IPS DF 19.7 (cell line): ENCODE results near the gene ACAD11.
"Not testable (repeated sequence)": the region's sequence is repeated elsewhere in the genome, so short reads cannot be mapped to it uniquely, and the experiment has no call there.

ENCODE experiments used
- DNase-seq: peaks from one replicate; pipeline ENCODE4 v3.0.0-alpha.2; 2013; ENCODE audit warnings: low read depth, low spot score

ACAD11 gene

DNA sequence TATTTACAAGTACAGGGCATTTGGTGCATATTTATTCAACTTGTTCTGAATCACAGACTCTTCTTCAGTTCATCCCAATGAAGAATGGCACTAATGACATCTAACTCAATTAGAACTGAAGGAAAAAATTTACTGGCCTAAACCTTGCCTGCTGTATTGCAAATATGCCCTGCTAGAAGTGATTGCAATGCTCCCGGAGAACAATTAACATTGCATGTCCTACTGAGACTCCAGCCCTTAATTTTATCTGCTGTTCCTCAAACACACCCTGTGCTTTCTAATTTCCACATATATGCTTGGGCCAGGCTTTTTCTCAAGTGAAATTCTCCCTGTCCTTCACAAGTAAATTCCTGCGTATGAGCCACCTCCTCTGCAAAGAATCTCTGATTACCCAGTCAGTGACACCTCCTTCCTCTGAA, 54.2 kb downstream of the ACAD11 start:
- no peak for DNase-seq

DNA sequence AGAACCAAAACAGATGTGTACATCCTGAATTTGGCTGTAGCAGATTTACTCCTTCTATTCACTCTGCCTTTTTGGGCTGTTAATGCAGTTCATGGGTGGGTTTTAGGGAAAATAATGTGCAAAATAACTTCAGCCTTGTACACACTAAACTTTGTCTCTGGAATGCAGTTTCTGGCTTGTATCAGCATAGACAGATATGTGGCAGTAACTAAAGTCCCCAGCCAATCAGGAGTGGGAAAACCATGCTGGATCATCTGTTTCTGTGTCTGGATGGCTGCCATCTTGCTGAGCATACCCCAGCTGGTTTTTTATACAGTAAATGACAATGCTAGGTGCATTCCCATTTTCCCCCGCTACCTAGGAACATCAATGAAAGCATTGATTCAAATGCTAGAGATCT, 59.0 kb downstream of the ACAD11 start:
- DNase-seq: not testable (repeated sequence)

DNA sequence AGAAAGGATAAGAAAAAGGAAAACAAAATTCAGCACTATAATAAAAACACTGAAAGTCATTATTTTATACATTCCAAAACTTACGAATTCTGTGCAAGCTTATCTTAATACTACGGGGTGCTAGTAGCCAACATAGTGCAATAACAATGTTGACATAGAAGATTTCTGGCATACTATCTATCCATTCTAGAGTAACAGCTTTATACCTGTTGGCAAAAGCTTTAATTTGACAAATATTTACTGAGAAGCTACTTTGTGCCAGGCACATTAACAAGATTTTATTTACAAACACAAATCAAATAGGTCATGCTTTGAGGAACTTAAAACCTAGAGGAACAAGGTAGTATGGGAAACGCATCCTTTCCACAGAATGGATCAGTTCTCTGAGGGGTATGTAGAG, 61.4 kb downstream of the ACAD11 start:
- DNase-seq: no peak

DNA sequence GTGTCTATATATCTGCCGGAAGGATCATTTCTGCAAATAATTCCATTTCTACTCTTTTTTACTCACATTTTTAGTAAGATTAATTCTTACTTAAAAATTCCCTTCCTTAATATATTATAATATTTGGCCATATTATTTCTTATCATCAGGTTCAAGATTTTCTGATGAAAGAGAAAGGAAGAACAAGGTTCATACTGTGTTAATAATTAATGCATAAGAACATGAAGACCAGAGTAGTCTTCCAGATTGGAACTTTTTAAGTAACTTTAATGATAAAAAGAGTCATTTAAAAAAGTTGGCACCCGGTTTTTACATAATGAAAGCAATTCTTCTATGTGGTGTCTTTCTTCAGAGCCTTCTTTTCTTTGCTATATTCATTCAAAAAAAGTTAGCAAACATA, 61.9 kb downstream of the ACAD11 start:
- DNase-seq: no peak

DNA sequence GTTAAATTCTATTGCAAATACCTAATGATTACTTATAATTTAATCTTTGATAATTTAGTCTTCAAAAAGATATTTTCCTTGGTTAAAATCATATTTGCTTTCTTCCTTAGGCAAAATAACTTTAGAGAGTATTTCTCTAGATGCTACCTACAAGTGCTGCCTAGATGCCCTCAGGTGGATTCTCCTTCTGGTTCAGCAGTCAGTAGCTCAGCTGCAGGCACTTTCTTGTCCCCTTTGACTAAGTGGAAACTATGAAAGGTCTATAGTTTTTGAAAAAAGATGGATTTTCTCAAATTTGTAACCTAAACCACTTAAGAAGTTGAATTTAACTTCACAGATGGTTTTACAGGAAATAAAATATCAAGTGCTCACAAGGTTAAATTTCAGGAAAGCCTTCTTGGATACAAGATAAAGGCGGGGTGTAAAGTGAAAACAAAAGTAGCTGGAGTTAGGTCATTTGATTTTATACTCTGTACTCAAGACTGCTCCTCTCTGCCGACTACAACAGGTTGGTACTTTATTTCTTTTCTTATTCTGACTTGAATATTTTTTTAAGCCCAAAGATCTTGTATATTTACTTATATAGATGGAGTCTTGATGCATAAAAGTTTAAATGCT, 62.7 kb downstream of the ACAD11 start, which contains the start of gene ACKR4:
Gene ACKR4 (plus strand): TSS at position 455 of the 618 bp plus-strand sequence. CDS start 3,128 bp downstream, outside the sequence.
- DNase-seq: no peak

DNA sequence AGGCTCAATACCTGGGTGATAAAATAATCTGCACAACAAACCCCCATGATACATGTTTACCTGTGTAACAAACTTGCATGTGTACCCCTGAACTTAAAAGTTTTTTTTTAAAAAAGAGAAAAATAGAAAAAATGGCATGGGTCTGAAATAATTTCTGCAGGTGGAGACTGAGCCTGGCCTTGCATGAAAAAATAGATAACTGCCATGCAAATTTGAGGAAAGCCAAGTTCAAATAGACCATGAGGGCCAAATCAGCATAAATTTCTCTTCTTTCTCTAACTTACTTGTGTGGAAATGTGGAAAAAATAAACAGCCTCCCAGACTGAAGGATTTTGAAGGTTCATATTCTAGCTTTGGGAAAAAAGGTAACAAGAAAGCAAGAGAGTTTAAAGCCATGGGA, 63.3 kb downstream of the ACAD11 start:
- no peak for DNase-seq

DNA sequence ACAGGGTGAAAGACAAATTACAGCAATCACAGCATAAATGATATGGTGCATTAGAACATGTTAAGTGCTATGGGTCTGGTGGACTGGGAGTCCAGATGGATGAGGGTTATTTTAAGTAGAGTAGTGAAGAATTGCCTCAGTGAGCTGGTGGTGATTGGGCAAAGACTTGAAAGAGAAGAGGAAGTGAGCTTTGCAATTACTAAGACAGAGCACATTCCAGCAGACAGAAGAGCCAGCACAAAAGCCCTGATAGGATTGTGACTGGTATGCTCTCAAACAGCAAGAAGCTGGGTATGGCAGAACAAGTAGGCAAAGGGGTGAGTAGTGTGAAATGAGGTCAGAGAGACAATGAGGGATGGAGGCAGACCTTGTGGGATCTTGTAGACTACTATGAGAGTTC, 64.6 kb downstream of the ACAD11 start:
- DNase-seq: no peak

DNA sequence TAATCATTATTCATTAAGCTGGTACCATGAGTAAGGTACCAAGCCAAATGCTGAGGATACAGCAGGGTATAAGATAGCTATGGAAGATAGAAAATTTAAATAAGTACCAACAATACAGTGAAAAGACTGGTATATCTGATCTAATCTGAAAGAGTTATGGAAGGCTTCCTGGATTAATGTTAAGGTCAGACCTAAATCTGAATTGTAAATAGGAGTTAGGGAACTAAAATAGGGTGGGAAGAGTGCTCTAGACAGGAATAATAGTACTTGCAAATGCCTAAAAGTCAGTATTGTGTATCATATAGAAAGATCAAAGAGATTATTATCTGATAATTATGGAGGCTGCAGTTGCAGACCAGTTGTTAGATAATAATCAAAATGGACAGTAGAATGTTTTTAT, 65.1 kb downstream of the ACAD11 start:
- DNase-seq: no peak

DNA sequence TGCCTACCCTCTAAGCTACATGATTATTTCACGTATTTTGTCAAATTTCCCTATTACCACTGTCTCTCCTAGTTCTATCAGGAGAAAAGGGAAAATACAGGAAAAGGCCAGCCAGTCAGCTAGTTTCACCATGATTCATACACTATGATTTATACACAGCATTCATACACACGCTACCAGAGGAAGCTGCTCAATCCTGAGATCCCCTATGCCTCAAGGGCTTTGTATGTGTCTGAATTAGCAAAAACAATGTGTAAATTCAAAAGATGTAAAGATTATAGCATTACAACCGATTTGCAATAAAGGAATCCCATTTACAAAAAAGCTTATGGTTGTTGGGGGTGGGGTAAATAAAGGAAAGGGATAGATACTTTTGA, 65.7 kb downstream of the ACAD11 start:
- DNase-seq: no peak

DNA sequence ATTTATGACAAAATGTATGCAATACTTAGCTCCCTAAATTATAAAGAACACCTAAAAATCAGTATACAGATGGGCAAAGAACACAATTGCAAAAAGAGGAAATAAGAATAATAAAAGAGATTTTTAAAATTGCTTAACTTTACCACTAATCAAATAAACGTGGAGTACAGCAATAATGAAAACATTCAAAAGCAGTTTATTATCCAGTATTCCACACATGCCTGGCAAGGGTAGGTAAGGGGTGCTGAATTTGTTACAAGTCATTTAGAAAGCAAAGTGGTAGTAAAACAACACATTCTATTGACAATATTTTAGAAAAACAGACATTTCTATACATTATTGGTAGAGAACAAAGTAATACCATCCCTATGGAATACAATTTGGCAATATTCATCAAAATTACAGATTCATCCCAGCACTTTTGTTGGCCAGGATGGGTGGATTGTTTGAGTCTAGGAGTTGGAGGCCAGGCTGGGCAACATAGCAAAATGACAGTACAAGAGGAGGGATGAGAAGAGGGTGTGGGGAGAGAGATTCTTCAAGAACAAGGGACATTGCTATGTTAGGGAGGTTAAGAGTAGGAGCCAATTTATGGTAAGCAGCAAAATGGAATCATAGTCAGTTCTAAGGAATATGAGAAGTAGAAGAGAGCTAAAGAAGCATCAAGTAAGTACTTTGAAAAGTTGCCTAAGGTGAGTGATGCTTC, 66.2 kb downstream of the ACAD11 start:
- no peak for DNase-seq

DNA sequence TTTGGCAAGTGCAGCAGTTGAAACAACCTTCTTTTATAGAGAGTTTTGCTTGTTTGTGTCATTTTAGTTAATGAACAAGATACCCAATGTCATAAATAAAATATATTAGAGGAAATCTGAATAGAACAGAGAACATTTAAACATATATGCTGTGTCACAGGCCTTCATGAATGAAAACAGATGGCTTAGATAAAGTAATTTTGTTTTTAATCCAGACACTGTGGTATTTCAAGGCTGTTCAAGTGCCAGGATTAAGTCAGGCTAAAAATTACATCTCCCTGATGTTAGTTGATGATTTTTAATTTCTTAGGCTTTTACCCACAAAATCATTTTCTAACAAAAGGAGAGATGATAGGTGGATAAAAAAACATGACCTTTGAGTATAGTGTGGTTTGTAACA, 67.4 kb downstream of the ACAD11 start:
- DNase-seq: no peak

DNA sequence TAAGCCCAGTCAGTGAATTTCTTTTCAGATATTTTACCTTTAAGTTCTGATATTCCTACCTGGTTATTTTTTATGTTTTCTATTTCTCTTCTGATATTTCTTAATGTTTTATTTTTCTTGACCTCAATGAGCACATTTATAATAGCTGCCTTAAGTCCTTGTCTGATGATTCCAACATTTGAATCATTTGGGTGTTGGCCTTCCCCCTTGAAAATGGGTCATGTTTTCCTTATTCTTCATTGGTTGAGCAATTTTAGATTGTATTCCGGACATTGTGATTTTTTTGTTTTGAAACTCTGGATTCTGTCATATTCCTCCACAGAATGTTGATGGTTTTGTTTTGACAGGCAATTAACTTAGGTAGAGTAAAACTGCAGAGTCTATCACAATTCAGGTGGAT, 72.2 kb downstream of the ACAD11 start:
- DNase-seq: no peak

DNA sequence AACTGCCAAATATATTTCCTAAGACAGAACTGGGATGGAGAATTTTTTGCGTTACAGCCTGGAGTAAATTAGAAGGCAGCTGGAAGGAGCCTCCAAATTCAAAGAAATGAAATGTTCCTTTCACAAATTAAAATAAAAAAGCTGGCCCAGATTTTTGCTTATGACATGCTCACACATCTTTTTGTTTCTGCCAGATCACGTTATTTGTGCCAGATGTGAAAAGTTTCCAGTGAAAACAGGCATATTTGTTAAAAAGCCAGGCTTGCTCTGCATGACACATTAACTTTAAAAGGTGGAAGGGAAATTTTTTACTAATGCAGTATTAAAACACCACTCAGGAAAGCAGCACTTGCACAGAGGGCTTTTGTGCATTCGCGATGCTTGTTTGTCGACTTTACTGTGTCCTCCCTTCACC, 85.8 kb downstream of the ACAD11 start:
- no peak for DNase-seq

DNA sequence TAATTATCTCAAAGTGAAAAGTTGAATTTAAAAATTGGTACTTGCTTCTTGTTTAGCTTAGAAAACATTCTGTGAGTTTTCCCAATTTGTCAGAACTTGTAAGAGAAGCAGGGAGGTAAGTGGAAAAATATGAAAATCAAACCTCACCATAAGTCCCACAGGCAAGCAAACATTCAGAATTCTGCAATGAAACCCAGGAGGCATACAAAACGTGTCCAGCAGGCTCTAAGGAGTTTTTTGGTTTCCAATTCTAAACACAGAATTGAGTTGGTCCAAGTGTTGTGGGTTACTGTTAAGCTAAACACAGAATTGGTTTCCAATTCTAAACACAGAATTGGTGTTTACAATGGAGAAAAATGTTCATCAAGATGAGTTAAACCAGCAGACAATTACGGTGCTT, 89.6 kb downstream of the ACAD11 start:
- no peak for DNase-seq

DNA sequence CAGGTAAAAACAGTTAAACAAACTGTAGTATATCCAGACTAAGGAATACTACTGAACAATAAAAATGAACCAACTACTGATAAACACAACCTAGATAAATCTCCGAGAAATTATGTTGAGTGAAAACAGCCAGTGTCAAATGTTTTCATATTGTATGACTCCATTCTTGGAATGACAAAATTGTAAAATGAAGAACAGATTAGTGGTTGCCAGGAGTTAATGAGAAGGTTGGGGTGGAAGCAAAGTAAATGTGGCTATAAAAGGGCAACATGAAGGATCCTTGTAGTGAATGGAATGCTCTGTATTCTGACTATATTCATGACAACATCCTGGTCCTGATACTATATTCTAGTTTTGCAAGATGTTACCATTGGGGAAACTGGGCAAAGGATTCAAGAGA, 90.0 kb downstream of the ACAD11 start:
- no peak for DNase-seq

DNA sequence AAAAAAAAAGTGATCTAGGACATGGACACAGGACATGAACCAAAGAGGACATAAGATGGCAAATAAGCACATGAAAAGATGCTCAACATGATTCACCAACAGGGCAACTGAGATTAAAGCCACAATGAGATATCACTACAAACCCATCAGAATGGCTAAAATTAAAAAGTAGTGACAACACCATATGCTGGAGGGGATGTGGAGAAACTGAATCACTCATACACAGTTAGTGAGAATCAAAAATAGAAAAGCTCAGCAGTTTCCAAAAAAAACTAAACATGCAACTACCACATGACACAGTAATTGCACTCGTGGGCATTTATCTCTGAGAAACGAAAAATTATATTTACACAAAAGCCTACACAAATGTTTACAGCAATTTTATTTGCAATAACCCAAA, 90.5 kb downstream of the ACAD11 start:
- no peak for DNase-seq

DNA sequence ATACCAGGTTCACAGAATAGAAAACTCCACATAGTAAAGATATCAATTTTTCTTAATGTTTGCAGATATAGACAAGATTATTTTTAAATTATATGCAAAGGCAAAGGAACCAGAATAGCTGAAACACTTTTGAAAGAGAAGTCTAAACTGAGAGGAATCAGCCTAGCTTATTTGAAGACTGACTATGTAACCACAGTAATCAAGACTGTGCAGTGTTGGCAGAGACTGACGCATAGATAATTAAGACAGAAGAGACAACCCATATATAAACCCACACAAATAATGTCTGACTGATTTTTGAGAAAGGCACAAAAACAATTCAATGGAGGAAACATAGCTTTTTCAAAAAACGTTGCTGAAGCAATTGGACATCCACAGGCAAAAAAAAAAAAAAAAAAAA, 91.2 kb downstream of the ACAD11 start:
- no peak for DNase-seq

DNA sequence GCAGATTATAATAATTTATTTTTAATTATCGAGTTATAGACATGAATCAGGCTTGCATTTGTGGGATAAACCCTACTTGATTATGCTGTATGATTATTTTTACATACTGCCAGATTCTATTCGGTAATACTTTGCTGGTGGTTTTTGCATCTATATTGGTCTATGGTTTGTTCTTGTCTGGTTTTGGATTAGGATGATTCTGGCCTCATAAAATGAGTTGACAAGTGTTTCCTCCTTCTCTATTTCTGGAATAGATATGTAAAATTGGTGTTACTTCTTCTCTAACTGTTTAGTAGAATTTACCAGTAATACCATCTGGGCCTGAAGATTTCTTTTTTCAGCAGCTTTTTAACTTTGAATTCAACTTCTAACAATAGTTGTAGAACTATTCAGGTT, 95.5 kb downstream of the ACAD11 start:
- DNase-seq: no peak

DNA sequence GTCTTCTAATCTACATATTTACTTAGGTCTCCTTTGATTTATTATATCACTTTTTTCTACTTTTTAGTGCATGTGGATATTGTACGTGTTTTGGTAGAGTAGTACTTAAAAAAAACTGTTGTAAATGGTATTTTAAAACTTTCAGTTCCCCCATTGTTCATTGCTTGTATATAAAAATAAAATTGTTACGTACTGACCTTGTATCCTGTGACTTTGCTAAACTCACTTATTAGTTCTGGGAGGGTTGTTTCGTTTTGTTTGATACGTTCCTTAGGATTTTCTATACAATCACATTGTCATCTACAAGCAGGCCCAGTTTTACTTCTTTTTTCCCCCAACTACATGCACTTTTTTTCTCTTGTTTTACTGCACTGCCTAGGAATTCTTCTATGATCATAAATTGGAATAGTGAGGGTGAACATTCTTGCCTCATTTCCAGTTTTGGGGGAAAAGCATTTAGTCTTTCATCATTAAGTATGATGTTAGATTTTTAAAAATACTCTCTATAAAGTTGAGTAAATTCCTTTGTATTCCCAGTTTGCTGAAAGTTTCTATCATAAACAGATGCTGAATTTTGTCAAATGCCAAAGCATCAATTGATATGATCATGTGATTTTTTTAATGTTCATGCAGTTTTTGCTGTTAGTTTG, 96.1 kb downstream of the ACAD11 start:
- no peak for DNase-seq

DNA sequence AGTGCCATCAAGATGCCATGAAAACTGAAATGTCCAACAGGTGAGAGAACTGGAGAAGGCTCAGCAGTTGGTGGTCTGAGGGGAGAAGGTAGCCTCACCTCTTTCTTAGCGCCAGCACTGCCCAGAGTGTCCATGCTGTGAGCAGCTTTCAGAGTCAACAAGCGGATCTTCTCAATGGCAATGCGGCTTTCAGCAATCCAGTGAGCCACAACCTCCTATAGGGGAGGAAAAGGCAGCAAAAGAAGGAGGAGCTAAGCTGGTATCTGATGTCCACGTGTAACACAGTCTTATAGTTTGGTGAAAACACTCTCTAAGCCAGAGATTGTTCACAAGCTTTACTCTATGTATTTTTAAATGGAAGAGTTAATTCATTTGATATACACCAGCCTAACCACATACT, 98.6 kb downstream of the ACAD11 start:
- no peak for DNase-seq

DNA sequence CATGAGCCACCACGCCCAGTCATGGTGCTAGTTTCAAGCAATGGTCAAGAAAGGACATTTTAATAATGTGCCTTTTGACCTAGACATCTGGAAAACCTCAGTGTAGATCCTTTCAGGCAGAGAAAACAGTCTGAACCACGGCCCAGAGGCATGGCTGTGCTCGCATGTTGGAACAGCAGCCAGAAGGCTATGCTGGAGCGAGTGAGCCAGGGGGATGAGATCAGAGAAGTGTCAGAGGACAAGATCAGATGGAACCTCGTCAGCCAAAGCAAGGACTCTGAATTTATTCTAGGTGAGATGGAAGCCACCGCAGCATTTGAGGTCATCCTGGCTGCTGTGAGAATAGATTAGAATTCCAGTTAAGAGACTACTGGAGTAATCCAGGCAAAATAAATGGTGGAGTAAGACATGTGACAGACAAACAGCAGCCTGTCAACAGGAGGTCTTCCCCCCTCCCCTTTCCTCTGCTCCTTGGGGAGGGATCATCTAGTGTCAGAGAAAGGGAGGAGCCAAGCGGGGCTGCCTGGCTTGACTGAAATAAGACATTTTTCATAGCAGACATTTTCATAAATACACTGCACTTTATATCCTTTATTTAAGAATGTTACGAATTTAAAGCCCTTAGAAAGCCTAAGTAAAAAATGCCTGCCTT, 103.0 kb downstream of the ACAD11 start:
- no peak for DNase-seq

DNA sequence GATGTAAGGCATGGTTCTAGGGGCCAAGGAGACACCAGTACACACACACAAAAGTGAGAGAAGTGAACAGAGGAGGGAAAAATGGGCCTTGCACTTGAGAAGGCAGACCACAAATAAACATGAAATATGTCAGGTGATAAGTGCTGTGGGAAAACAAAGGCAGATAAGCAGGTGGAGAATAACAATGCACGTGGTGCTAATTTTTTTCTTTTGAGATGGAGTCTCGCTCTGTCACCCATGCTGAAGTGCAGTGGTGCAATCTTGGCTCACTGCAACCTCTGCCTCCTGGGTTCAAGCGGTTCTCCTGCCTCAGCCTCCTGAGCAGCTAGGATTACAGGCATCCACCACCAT, 103.6 kb downstream of the ACAD11 start:
- DNase-seq: not testable (repeated sequence)
